Omental fat pad (tissue), 4 donors: ENCODE results near the gene MAGI2. TPM values are rescaled to one million over a fixed set of nuclear protein-coding genes. Genes with fewer than 3 reads are reported as not detected.

ENCODE experiments used
- ATAC-seq: fragments of 150-250 bp; one replicate; pipeline ENCODE4 v1.9.1; 2016; ENCODE audit warnings: mild to moderate bottlenecking, moderate library complexity; ENCODE audit not compliant: low FRiP score
- DNase-seq: peaks from one replicate; pipeline ENCODE4 v3.0.0-alpha.2; 2019; ENCODE audit warnings: low spot score
- CTCF ChIP-seq, 3 donors: fragments of 450-650 bp; IDR thresholded peaks; one replicate each; pipeline ENCODE4 v1.5.1; 2016 to 2017; ENCODE audit warnings: antibody characterized with exemption in 3 of 3, mild to moderate bottlenecking in 3 of 3, moderate library complexity in 2 of 3
- total RNA-seq, 4 donors: library from RNA; depleted of rRNA; stranded (reverse); fragments of >200 nt; gene quantifications; one replicate each; pipeline ENCODE4 v1.1.0, GENCODE V29; 2016

The MAGI2 gene
- total RNA-seq, 4 donors from 2014 or later: 9.3 to 20.6 (median 13.2) TPM

GRCh38 chr7:78443811-78444210, 1009.7 kb downstream of the MAGI2 start:
- no peak for TF ChIP-seq CTCF (IDR thresholded peaks at IDR 0.05)
- ATAC-seq (no peak), DNase-seq (no peak)

GRCh38 chr7:78441737-78442136, 1011.7 kb downstream of the MAGI2 start:
- DNase-seq (no peak), ATAC-seq (no peak)
- TF ChIP-seq CTCF (IDR thresholded peaks at IDR 0.05): no peak

- TF ChIP-seq CTCF (IDR thresholded peaks at IDR 0.05): no peak
- no peak for ATAC-seq
- no peak for DNase-seq
Measured at GRCh38 chr7:78438433-78438832, 1015.0 kb downstream of the MAGI2 start.

- DNase-seq: no peak
- no peak for TF ChIP-seq CTCF (IDR thresholded peaks at IDR 0.05)
- ATAC-seq: no peak
Measured at GRCh38 chr7:78437118-78437517, 1016.3 kb downstream of the MAGI2 start.

- DNase-seq (no peak), ATAC-seq (no peak)
- no peak for TF ChIP-seq CTCF (IDR thresholded peaks at IDR 0.05)
Measured at GRCh38 chr7:78435355-78435754, 1018.1 kb downstream of the MAGI2 start.

GRCh38 chr7:78434281-78434680, 1019.2 kb downstream of the MAGI2 start:
- TF ChIP-seq CTCF (IDR thresholded peaks at IDR 0.05): no peak
- DNase-seq (no peak), ATAC-seq (no peak)

- no peak for DNase-seq
- no peak for ATAC-seq
- TF ChIP-seq CTCF (IDR thresholded peaks at IDR 0.05): no peak
Measured at GRCh38 chr7:78433421-78433820, 1020.0 kb downstream of the MAGI2 start.
